GM13977 (cell line): ENCODE results near the gene UBN1.

Source experiments
- DNase-seq: peaks from one replicate; pipeline ENCODE4 v3.0.0; 2012; ENCODE audit warnings: low spot score
- CTCF ChIP-seq: IDR thresholded peaks from 2 replicates; pipeline ENCODE4 v1.5.1; 2012; ENCODE audit warnings: mild to moderate bottlenecking, control low read depth; ENCODE audit not compliant: insufficient read depth; ENCODE audit errors: extremely low read depth, missing control alignments
- in situ Hi-C: fragments of 300-500 bp; cut with MboI; formaldehyde crosslinking; loops from one replicate; pipeline ENCODE4 v1.12.0; 2022; ENCODE audit warnings: low sequenced_read_pairs, low pct_unique_long_range_greater_than_20kb, mixed read lengths, inconsistent platforms; ENCODE audit not compliant: unreplicated experiment

UBN1 gene

GRCh38 chr16:4879049-4879448 lies 31.8 kb downstream of the UBN1 start:
- DNase-seq = no peak
- TF ChIP-seq CTCF = no peak
- in situ Hi-C loops = no loop called here

GRCh38 chr16:4880006-4880580 lies 32.8 kb downstream of the UBN1 start:
- no peak for DNase-seq
- in situ Hi-C loops = no loop called here
- TF ChIP-seq CTCF = no peak

- TF ChIP-seq CTCF = no peak
- in situ Hi-C loops = no loop called here
- DNase-seq = no peak
Observed at GRCh38 chr16:4882000-4882632, 34.8 kb downstream of the UBN1 start.

GRCh38 chr16:4882633-4883285 lies 35.5 kb downstream of the UBN1 start:
- in situ Hi-C loops = no loop called here
- no peak for TF ChIP-seq CTCF
- no peak for DNase-seq

- DNase-seq = no peak
- TF ChIP-seq CTCF = no peak
- in situ Hi-C loops = no loop called here
Observed at GRCh38 chr16:4883501-4883900, 36.2 kb downstream of the UBN1 start.

- DNase-seq = no peak
- no peak for TF ChIP-seq CTCF
- in situ Hi-C loops = no loop called here
Observed at GRCh38 chr16:4884209-4884608, 36.9 kb downstream of the UBN1 start.
